ENCODE data around the gene CHN1.

Gene CHN1

GRCh38 chr2:174797781-174798276 lies 207.4 kb downstream of the CHN1 start:
- no peak for DNase-seq (ENCODE audit: extremely low spot score)
- POLR2A ChIA-PET, result no interaction called here
- TF ChIP-seq FOXA1 (IDR thresholded peaks at IDR 0.05), result no peak
- no peak for TF ChIP-seq FOXK2 (IDR thresholded peaks at IDR 0.05)
- TF ChIP-seq NFRKB (IDR thresholded peaks at IDR 0.05), result no peak
- TF ChIP-seq FOXM1 (IDR thresholded peaks at IDR 0.05; ENCODE audit: borderline replicate concordance), result no peak
- no peak for TF ChIP-seq SP1 (IDR thresholded peaks at IDR 0.05)
- TF ChIP-seq BHLHE40 (IDR thresholded peaks at IDR 0.05; ENCODE audit: borderline replicate concordance), result no peak
- no peak for TF ChIP-seq LEF1 (IDR thresholded peaks at IDR 0.05; ENCODE audit: borderline replicate concordance)
- TF ChIP-seq PKNOX1 (IDR thresholded peaks at IDR 0.05), result no peak
- no peak for TF ChIP-seq L3MBTL2 (conservative IDR thresholded peaks at IDR 0.05)
- TF ChIP-seq TARDBP (IDR thresholded peaks at IDR 0.05), result no peak
- CTCF ChIA-PET, result no interaction called here

- ChIA-PET CTCF (no interaction called here), POLR2A (no interaction called here)
- TF ChIP-seq SP1 (IDR thresholded peaks at IDR 0.05) (no peak), L3MBTL2 (conservative IDR thresholded peaks at IDR 0.05) (no peak), SUZ12 (IDR thresholded peaks at IDR 0.05) (no peak), TARDBP (IDR thresholded peaks at IDR 0.05) (no peak), ZNF384 (IDR thresholded peaks at IDR 0.05) (no peak), FOXK2 (IDR thresholded peaks at IDR 0.05) (no peak), ARNT (IDR thresholded peaks at IDR 0.05) (no peak)
- no peak for DNase-seq (ENCODE audit: extremely low spot score)
Measured at GRCh38 chr2:174796319-174796771, 208.8 kb downstream of the CHN1 start.

- CTCF ChIA-PET, result no interaction called here
Measured at GRCh38 chr2:174794851-174795374, 210.3 kb downstream of the CHN1 start.

GRCh38 chr2:174792309-174793025 lies 212.7 kb downstream of the CHN1 start:
- POLR2A ChIA-PET, result no interaction called here
- CTCF ChIA-PET, result no interaction called here
- TF ChIP-seq SP1 (IDR thresholded peaks at IDR 0.05) (no peak), FOXA1 (IDR thresholded peaks at IDR 0.05) (no peak), ELF4 (IDR thresholded peaks at IDR 0.05) (no peak), ZNF384 (IDR thresholded peaks at IDR 0.05) (no peak), NFRKB (IDR thresholded peaks at IDR 0.05) (no peak), SUZ12 (IDR thresholded peaks at IDR 0.05) (no peak), CTBP1 (IDR thresholded peaks at IDR 0.05; ENCODE audit: borderline replicate concordance) (no peak), FOXK2 (IDR thresholded peaks at IDR 0.05) (no peak), FOXM1 (IDR thresholded peaks at IDR 0.05; ENCODE audit: borderline replicate concordance) (no peak), LEF1 (IDR thresholded peaks at IDR 0.05; ENCODE audit: borderline replicate concordance) (no peak), ARNT (IDR thresholded peaks at IDR 0.05) (no peak)
- no peak for DNase-seq (ENCODE audit: extremely low spot score)

More at GRCh38 chr2:174794851-174795374, 210.3 kb downstream of the CHN1 start:
- no peak for DNase-seq (ENCODE audit: extremely low spot score)
- POLR2A ChIA-PET, result no interaction called here
- TF ChIP-seq FOXA1 (IDR thresholded peaks at IDR 0.05), result no peak
- no peak for TF ChIP-seq SUZ12 (IDR thresholded peaks at IDR 0.05)
- no peak for TF ChIP-seq SP1 (IDR thresholded peaks at IDR 0.05)
- no peak for TF ChIP-seq ZNF384 (IDR thresholded peaks at IDR 0.05)
- no peak for TF ChIP-seq TARDBP (IDR thresholded peaks at IDR 0.05)
- no peak for TF ChIP-seq L3MBTL2 (conservative IDR thresholded peaks at IDR 0.05)
- no peak for TF ChIP-seq BHLHE40 (IDR thresholded peaks at IDR 0.05; ENCODE audit: borderline replicate concordance)
- TF ChIP-seq LEF1 (IDR thresholded peaks at IDR 0.05; ENCODE audit: borderline replicate concordance), result no peak
- TF ChIP-seq HDGF (IDR thresholded peaks at IDR 0.05; ENCODE audit: borderline replicate concordance), result no peak
- TF ChIP-seq CTBP1 (IDR thresholded peaks at IDR 0.05; ENCODE audit: borderline replicate concordance), result no peak
- TF ChIP-seq PKNOX1 (IDR thresholded peaks at IDR 0.05), result no peak
- no peak for TF ChIP-seq ELF4 (IDR thresholded peaks at IDR 0.05)
- no peak for TF ChIP-seq FOXK2 (IDR thresholded peaks at IDR 0.05)

GRCh38 chr2:174791746-174792280 lies 213.4 kb downstream of the CHN1 start:
- no peak for TF ChIP-seq FOXK2 (IDR thresholded peaks at IDR 0.05)
- CTCF ChIA-PET, result no interaction called here
- POLR2A ChIA-PET, result no interaction called here
- DNase-seq (ENCODE audit: extremely low spot score), result no peak

- CTCF ChIA-PET, result no interaction called here
- TF ChIP-seq CTBP1 (IDR thresholded peaks at IDR 0.05; ENCODE audit: borderline replicate concordance) (no peak), BHLHE40 (IDR thresholded peaks at IDR 0.05; ENCODE audit: borderline replicate concordance) (no peak), L3MBTL2 (conservative IDR thresholded peaks at IDR 0.05) (no peak), ELF4 (IDR thresholded peaks at IDR 0.05) (no peak), LEF1 (IDR thresholded peaks at IDR 0.05; ENCODE audit: borderline replicate concordance) (no peak)
- POLR2A ChIA-PET, result no interaction called here
- no peak for DNase-seq (ENCODE audit: extremely low spot score)
Measured at GRCh38 chr2:174791020-174791419, 214.2 kb downstream of the CHN1 start.

- ChIA-PET CTCF (no interaction called here), POLR2A (no interaction called here)
- DNase-seq (ENCODE audit: extremely low spot score), result no peak
- no peak for TF ChIP-seq SUZ12 (IDR thresholded peaks at IDR 0.05)
Measured at GRCh38 chr2:174789001-174789400, 216.2 kb downstream of the CHN1 start.
